22Rv1 (cell line): ENCODE data around the gene GRAMD1B.
"Not testable (repeated sequence)": the region's sequence is repeated elsewhere in the genome, so short reads cannot be mapped to it uniquely, and the experiment has no call there.

Source experiments
- CTCF ChIP-seq: fragments of 450-650 bp; IDR thresholded peaks from 2 replicates; pipeline ENCODE4 v1.5.1; 2017; ENCODE audit warnings: mild to moderate bottlenecking
- ZFX ChIP-seq: fragments of 450-650 bp; IDR thresholded peaks from 2 replicates; pipeline ENCODE4 v1.6.1; 2017; ENCODE audit warnings: antibody characterized with exemption, borderline replicate concordance

DNA sequence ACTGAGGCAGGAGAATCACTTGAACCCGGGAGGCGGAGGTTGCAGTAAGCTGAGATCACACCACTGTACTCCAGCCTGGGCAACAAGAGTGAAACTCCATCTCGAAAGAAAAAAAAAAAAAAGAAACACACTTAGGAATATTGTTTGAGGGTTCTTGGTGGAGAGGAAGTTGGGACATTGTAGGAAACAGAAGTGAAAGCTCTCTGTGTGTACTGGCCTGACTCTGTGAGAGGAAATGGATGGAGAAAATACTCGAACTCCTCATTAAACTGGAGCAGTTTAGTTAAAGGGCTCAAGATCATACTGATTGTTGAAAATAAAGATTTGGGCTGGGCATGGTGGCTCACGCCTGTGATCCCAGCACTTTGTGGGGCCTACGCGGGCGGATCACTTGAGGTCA lies 35.6 kb downstream of the GRAMD1B start:
- not testable (repeated sequence) for TF ChIP-seq CTCF, ZFX
